HepG2 (cell line): ENCODE results near the gene RPL35. TPM values are rescaled to one million over a fixed set of nuclear protein-coding genes. Genes with fewer than 3 reads are reported as not detected.

Source experiments
- AKNA ChIP-seq: sonication (generic); formaldehyde crosslinking; IDR thresholded peaks from 2 replicates; pipeline ENCODE4 v1.4.0; 2020; ENCODE audit warnings: missing genetic modification reagents, borderline replicate concordance
- ARNT ChIP-seq: fragments of 450-650 bp; IDR thresholded peaks from 2 replicates; pipeline ENCODE4 v1.6.1; 2017
- CCDC6 ChIP-seq: sonication (generic); formaldehyde crosslinking; IDR thresholded peaks from 2 replicates; pipeline ENCODE4 v1.8.1; 2022; ENCODE audit warnings: mild to moderate bottlenecking, missing genetic modification reagents, moderate library complexity
- GABPA ChIP-seq, 2 experiments: IDR thresholded peaks; 2 replicates each; pipeline ENCODE4 v1.6.1; 2011 to 2016; ENCODE audit warnings: low read depth in 2 of 2, low read length in 1 of 2, missing biosample characterization in 1 of 2, missing genetic modification characterization in 1 of 2
- RFXANK ChIP-seq: IDR thresholded peaks from 2 replicates; pipeline ENCODE4 v1.6.1; 2016
- SP4 ChIP-seq: sonication (generic); formaldehyde crosslinking; IDR thresholded peaks from 2 replicates; pipeline ENCODE4 v1.8.1; 2023; ENCODE audit warnings: mild to moderate bottlenecking, missing genetic modification reagents
- SRSF1 ChIP-seq: fragments of 200-400 bp; formaldehyde crosslinking; optimal IDR thresholded peaks from 2 replicates; pipeline ENCODE3; 2017; ENCODE audit warnings: mild to moderate bottlenecking, low read depth, low read length, moderate library complexity
- ZFP82 ChIP-seq: sonication (generic); formaldehyde crosslinking; IDR thresholded peaks from 2 replicates; pipeline ENCODE4 v1.5.1; 2020; ENCODE audit warnings: mild to moderate bottlenecking, missing genetic modification reagents, borderline replicate concordance
- ZFP91 ChIP-seq: sonication (generic); formaldehyde crosslinking; IDR thresholded peaks from 2 replicates; pipeline ENCODE4 v1.9.0; 2022; ENCODE audit warnings: missing genetic modification reagents, mild to moderate bottlenecking, borderline replicate concordance
- ZNF224 ChIP-seq: sonication (generic); formaldehyde crosslinking; IDR thresholded peaks from 2 replicates; pipeline ENCODE4 v1.5.0; 2020; ENCODE audit warnings: mild to moderate bottlenecking, missing genetic modification reagents
- ZNF558 ChIP-seq: sonication (generic); formaldehyde crosslinking; IDR thresholded peaks from 2 replicates; pipeline ENCODE4 v1.9.0; 2022; ENCODE audit warnings: mild to moderate bottlenecking, missing genetic modification reagents, borderline replicate concordance
- ZNF562 ChIP-seq: sonication (generic); formaldehyde crosslinking; IDR thresholded peaks from 2 replicates; pipeline ENCODE4 v1.8.0; 2022; ENCODE audit warnings: missing genetic modification reagents, borderline replicate concordance
- ZNF580 ChIP-seq: IDR thresholded peaks from 2 replicates; pipeline ENCODE4 v1.6.1; 2016; ENCODE audit warnings: low read depth, borderline replicate concordance
- ZNF788 ChIP-seq: sonication (generic); formaldehyde crosslinking; IDR thresholded peaks from 2 replicates; pipeline ENCODE4 v1.5.0; 2020; ENCODE audit warnings: mild to moderate bottlenecking, missing genetic modification reagents, borderline replicate concordance
- polyA plus RNA-seq, 8 experiments: library from polyadenylated mRNA; depleted of rRNA in 3 of 8; stranded (reverse) in 7 of 8; unstranded in 1 of 8; fragments of >200 nt; fragmentation: Illumina TruSeq in 4 of 8; extraction: Trizol in 4 of 8; gene quantifications; 2 replicates each; pipeline versions ENCODE4 v1.2.1 to v1.2.3, GENCODE V29; 2011 to 2016; ENCODE audit warnings: low read depth in 4 of 8, missing spikeins in 1 of 8, mixed read lengths in 1 of 8; ENCODE audit not compliant: insufficient read depth in 1 of 8
- total RNA-seq, 5 experiments: library from RNA; depleted of rRNA; stranded (reverse); fragments of >200 nt; fragmentation: Illumina TruSeq; extraction: Trizol; gene quantifications; 2 replicates each; pipeline ENCODE4 v1.2.3, GENCODE V29; 2016; ENCODE audit warnings: low read depth in 1 of 5
- TF ChIP-seq, protein P1 (sequence below): sonication (generic); formaldehyde crosslinking; IDR thresholded peaks from 2 replicates; pipeline ENCODE4 v1.4.0; 2020; ENCODE audit warnings: missing genetic modification reagents
- TF ChIP-seq, protein P2 (sequence below): sonication (generic); formaldehyde crosslinking; IDR thresholded peaks from 2 replicates; pipeline ENCODE4 v1.5.1; 2020; ENCODE audit warnings: mild to moderate bottlenecking, missing genetic modification reagents, moderate library complexity

Gene RPL35
- total and polyA plus RNA-seq, 2 of the 13 experiments (the other 11 are each of a cell fraction or from before 2014, with no cell fraction given), result 2,153 to 2,935 TPM

- TF ChIP-seq ZNF788 (CRISPR knock-in tag) (no peak), GABPA (IDR thresholded peaks at IDR 0.05; ENCODE audit: low read depth, low read length) (peak; percentile 99), GABPA (CRISPR knock-in tag; IDR thresholded peaks at IDR 0.05; ENCODE audit: low read depth) (peak; percentile 89), ZFP82 (CRISPR knock-in tag) (0 out of 2 replicates have a peak, but pooled peaks have one; percentile 5), AKNA (CRISPR knock-in tag) (0 out of 2 replicates have a peak, but pooled peaks have one; percentile 50), SRSF1 (peak; percentile 76), ARNT (no peak), ZNF558 (CRISPR knock-in tag) (peak; percentile 78; the same call in 1 of the 2 replicates), RFXANK (CRISPR knock-in tag) (0 out of 2 replicates have a peak, but pooled peaks have one; percentile 30), ZNF562 (CRISPR knock-in tag) (no peak), SP4 (CRISPR knock-in tag) (peak; percentile 83), CCDC6 (CRISPR knock-in tag) (no peak), ZNF224 (CRISPR knock-in tag) (peak; percentile 81; the same call in 1 of the 2 replicates), ZFP91 (peak; percentile 80), ZNF580 (peak; percentile 29; the same call in 1 of the 2 replicates)
- TF ChIP-seq, protein P1, sequence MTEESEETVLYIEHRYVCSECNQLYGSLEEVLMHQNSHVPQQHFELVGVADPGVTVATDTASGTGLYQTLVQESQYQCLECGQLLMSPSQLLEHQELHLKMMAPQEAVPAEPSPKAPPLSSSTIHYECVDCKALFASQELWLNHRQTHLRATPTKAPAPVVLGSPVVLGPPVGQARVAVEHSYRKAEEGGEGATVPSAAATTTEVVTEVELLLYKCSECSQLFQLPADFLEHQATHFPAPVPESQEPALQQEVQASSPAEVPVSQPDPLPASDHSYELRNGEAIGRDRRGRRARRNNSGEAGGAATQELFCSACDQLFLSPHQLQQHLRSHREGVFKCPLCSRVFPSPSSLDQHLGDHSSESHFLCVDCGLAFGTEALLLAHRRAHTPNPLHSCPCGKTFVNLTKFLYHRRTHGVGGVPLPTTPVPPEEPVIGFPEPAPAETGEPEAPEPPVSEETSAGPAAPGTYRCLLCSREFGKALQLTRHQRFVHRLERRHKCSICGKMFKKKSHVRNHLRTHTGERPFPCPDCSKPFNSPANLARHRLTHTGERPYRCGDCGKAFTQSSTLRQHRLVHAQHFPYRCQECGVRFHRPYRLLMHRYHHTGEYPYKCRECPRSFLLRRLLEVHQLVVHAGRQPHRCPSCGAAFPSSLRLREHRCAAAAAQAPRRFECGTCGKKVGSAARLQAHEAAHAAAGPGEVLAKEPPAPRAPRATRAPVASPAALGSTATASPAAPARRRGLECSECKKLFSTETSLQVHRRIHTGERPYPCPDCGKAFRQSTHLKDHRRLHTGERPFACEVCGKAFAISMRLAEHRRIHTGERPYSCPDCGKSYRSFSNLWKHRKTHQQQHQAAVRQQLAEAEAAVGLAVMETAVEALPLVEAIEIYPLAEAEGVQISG (CRISPR knock-in tag), result peak; percentile 69
- TF ChIP-seq, protein P2, sequence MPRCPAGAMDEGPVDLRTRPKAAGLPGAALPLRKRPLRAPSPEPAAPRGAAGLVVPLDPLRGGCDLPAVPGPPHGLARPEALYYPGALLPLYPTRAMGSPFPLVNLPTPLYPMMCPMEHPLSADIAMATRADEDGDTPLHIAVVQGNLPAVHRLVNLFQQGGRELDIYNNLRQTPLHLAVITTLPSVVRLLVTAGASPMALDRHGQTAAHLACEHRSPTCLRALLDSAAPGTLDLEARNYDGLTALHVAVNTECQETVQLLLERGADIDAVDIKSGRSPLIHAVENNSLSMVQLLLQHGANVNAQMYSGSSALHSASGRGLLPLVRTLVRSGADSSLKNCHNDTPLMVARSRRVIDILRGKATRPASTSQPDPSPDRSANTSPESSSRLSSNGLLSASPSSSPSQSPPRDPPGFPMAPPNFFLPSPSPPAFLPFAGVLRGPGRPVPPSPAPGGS (CRISPR knock-in tag), result 0 out of 2 replicates have a peak, but pooled peaks have one; percentile 10
Observed at GRCh38 chr9:124868511-124869465, 7.0 kb upstream of the RPL35 start (continued).
